GM18526 (cell line): ENCODE data around the gene ATN1.

Experiments used
- POLR2A ChIP-seq: IDR thresholded peaks from 3 replicates; pipeline ENCODE4 v1.6.1; 2011; ENCODE audit not compliant: insufficient read length; ENCODE audit errors: extremely low read depth

ATN1 gene

GRCh38 chr12:6948873-6949594, 21.3 kb downstream of the ATN1 start:
- TF ChIP-seq POLR2A, result no peak

GRCh38 chr12:6950401-6950801, 22.6 kb downstream of the ATN1 start:
- no peak for TF ChIP-seq POLR2A

GRCh38 chr12:6950811-6951540, 23.2 kb downstream of the ATN1 start, which contains the start of gene PTPN6:
Gene PTPN6, plus strand, starts transcription at chr12:6951356. Its CDS starts 157 bp downstream, at chr12:6951513.
- peak; percentile 94 for TF ChIP-seq POLR2A

GRCh38 chr12:6951551-6952120, 23.9 kb downstream of the ATN1 start:
- no peak for TF ChIP-seq POLR2A

- TF ChIP-seq POLR2A, result peak; percentile 46
These were observed 24.5 kb downstream of the ATN1 start for GRCh38 chr12:6952121-6952862.

GRCh38 chr12:6952863-6953441, 25.2 kb downstream of the ATN1 start:
- TF ChIP-seq POLR2A, result no peak

- peak; percentile 99 for TF ChIP-seq POLR2A
These were observed 25.9 kb downstream of the ATN1 start for GRCh38 chr12:6953442-6954315.

GRCh38 chr12:6954316-6955107, 26.8 kb downstream of the ATN1 start:
- no peak for TF ChIP-seq POLR2A

- TF ChIP-seq POLR2A, result peak; percentile 7
These were observed 27.6 kb downstream of the ATN1 start for GRCh38 chr12:6955108-6956020.

- no peak for TF ChIP-seq POLR2A
These were observed 28.4 kb downstream of the ATN1 start for GRCh38 chr12:6956021-6956727.

GRCh38 chr12:6957151-6957701, 29.5 kb downstream of the ATN1 start:
- TF ChIP-seq POLR2A, result peak; percentile 22
